Muscle layer of duodenum (tissue), 2 donors: ENCODE results near the gene PEAK3.

ENCODE experiments used
- H3K27ac ChIP-seq: one replicate; pipeline ENCODE4 v1.7.0; 2013; ENCODE audit warnings: mild to moderate bottlenecking, low read length
- H3K27me3 ChIP-seq: one replicate; pipeline ENCODE4 v1.7.0; 2013; ENCODE audit warnings: low read depth, mild to moderate bottlenecking, control low read depth, low read length
- H3K36me3 ChIP-seq, 2 donors: one replicate each; pipeline ENCODE4 v1.7.0; 2013; ENCODE audit warnings: low read length in 2 of 2, control low read depth in 1 of 2, mild to moderate bottlenecking in 1 of 2; ENCODE audit not compliant: insufficient read depth in 2 of 2, control insufficient read depth in 1 of 2
- H3K4me1 ChIP-seq, 2 donors: one replicate each; pipeline ENCODE4 v1.7.0; 2013; ENCODE audit warnings: low read length in 2 of 2, mild to moderate bottlenecking in 2 of 2, control low read depth in 1 of 2, moderate library complexity in 1 of 2; ENCODE audit not compliant: insufficient read depth in 2 of 2, control insufficient read depth in 1 of 2
- H3K4me3 ChIP-seq, 2 donors: one replicate each; pipeline ENCODE4 v1.7.0; 2013; ENCODE audit warnings: low read length in 2 of 2, low read depth in 1 of 2, mild to moderate bottlenecking in 1 of 2
- H3K9me3 ChIP-seq, 2 donors: one replicate each; pipeline ENCODE4 v1.7.0; 2013; ENCODE audit warnings: low read length in 2 of 2, control low read depth in 1 of 2, mild to moderate bottlenecking in 1 of 2; ENCODE audit not compliant: control insufficient read depth in 1 of 2
- donor health status: healthy.

PEAK3 gene, protein sequence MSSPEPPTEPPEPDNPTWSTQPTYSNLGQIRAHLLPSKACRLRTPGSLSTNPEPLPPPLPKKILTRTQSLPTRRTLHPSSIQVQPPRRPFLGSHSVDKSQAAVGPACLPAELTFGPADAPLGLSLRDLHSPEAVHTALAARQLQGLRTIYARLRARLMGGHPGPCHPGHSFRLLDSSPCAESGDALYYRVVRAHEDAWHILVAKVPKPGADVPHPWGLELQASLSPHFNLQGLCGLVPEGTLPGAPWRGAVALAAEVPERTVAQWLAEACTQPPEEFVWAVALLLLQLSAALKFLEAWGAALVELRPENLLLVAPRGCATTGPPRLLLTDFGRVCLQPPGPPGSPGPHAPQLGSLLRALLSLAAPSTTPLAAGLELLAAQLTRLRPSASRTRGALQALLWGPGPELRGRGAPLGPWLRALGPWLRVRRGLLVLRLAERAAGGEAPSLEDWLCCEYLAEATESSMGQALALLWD

DNA sequence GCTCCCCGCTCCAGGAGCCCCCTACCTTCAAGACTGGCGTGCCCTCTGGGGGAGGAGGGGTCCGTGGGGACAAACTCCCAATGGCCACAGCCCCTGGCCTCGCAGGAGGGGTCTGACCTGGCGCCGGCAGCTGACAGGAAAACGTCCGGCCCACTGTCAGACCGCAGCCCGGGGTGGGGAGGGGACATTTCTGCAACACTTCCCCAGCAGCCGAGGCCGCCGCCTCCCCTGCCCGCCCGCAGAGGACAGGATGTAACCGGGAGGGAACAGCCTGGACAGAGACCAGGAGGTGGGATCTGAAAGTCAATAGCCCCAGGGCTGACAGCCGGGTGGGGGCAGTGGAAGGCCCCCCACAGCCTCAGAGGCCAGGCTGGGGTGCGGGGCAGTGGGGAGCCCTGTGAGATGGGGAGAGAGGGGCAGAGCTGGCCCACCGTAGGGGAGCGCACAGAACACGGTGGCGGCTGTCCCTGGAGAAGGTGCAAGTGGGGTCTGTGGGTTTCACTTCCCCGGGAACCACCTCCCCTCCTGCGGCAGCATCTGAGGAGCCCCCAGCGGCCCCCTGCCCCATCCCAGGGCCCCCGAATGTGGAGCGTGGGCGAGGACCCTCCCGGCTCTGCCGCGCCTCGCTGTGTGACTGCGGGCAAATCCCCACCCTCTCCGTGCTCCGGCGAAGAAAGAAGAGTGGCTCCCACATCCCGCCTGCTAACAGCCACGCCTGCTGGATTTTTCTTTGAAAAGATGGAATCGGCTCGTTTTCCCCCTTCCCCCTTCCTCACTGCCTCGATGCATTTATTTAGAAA lies at the start of gene PEAK3:
Gene PEAK3 (minus strand): TSS at position 114 of the 800 bp plus-strand sequence. CDS start 1,244 bp downstream, outside the sequence.
- H3K9me3 ChIP-seq, result no peaks in the 10 kb centered on the region
- peaks cover 0 to 8% of the 10 kb centered on the region in 2 donors for H3K4me1 ChIP-seq
- H3K36me3 ChIP-seq, result no peaks in the 10 kb centered on the region
- H3K27ac ChIP-seq, result no peak within 1 kb of the TSS
- no peaks in the 10 kb centered on the region for H3K27me3 ChIP-seq
- H3K4me3 ChIP-seq, result peak within 1 kb of the TSS; percentile 16 to 46

DNA sequence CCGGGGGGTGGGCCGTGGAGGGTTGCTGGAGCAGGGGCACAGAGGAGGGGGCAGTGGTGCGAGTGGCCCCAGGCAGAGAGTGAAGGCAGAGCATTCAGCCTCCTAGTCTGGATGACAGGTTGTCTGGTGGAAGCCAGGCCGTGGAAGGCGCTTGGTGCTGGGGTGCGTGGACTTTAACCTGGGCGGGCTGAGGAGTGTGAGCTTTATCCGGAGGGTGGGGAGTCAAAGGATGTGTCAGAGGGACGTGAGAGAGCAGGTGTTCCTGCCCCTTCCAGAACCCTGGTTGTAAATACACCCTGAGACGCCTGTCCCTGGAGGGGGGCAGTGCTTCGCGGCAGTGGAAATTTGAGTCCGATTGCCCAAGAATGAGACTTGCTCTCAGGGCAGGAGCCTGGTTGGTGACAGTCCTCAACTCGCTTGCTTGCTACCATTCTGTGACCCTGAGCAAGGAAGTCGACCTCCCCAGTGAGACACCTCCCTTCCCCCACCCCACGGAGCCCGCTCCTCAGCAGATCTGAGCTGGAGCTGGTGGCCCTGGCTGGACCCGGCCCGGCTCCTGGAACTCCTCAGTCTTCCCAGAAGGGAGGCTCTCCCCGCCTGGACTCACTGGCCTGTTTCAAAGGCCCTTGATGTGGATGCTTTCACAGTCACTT lies 48.8 kb upstream of the PEAK3 start:
- peaks cover 3 to 68% of the 10 kb centered on the region in 2 donors for H3K4me1 ChIP-seq
- H3K27me3 ChIP-seq, result no peaks in the 10 kb centered on the region
- H3K27ac ChIP-seq, result peak overlapping the region; percentile 81
- H3K4me3 ChIP-seq, result no peak overlapping the region
- no peaks in the 10 kb centered on the region for H3K9me3 ChIP-seq
- H3K36me3 ChIP-seq, result no peaks in the 10 kb centered on the region

GRCh38 chr19:2330255-2330631 lies 48.3 kb upstream of the PEAK3 start:
- Histone ChIP-seq H3K27ac (no peak overlapping the region), H3K4me3 (no peak overlapping the region), H3K9me3 (no peaks in the 10 kb centered on the region), H3K4me1 (peaks cover 3 to 68% of the 10 kb centered on the region in 2 donors), H3K36me3 (peaks cover 0 to 3% of the 10 kb centered on the region in 2 donors), H3K27me3 (no peaks in the 10 kb centered on the region)

GRCh38 chr19:2329501-2329916 lies 47.5 kb upstream of the PEAK3 start:
- H3K27ac ChIP-seq, result peak overlapping the region; percentile 54
- peaks cover 3 to 68% of the 10 kb centered on the region in 2 donors for H3K4me1 ChIP-seq
- H3K4me3 ChIP-seq, result peak overlapping the region; percentile 86 to 96
- no peaks in the 10 kb centered on the region for H3K27me3 ChIP-seq
- H3K36me3 ChIP-seq, result peaks cover 0 to 5% of the 10 kb centered on the region in 2 donors
- no peaks in the 10 kb centered on the region for H3K9me3 ChIP-seq

GRCh38 chr19:2329149-2329478 lies 47.1 kb upstream of the PEAK3 start:
- Histone ChIP-seq H3K27ac (peak overlapping the region; percentile 54), H3K4me1 (peaks cover 3 to 65% of the 10 kb centered on the region in 2 donors)

GRCh38 chr19:2328401-2329148 lies 46.6 kb upstream of the PEAK3 start, which contains the start of the genes LSM7 and SPPL2B:
TSS of gene LSM7 (minus strand) at chr19:2328586. CDS start at chr19:2328566, 20 bp downstream.
TSS of gene SPPL2B (plus strand) at chr19:2328684. CDS start at chr19:2328710, 26 bp downstream.
- no peaks in the 10 kb centered on the region for H3K9me3 ChIP-seq
- H3K4me1 ChIP-seq, result peaks cover under 1 to 61% of the 10 kb centered on the region in 2 donors
- H3K27ac ChIP-seq, result peak within 1 kb of the TSS; percentile 63
- no peaks in the 10 kb centered on the region for H3K27me3 ChIP-seq
- H3K4me3 ChIP-seq, result peak within 1 kb of the TSS; percentile 86 to 96
- H3K36me3 ChIP-seq, result peaks cover 0 to 12% of the 10 kb centered on the region in 2 donors

More at GRCh38 chr19:2329149-2329478, 47.1 kb upstream of the PEAK3 start:
- H3K9me3 ChIP-seq, result no peaks in the 10 kb centered on the region
- peaks cover 0 to 8% of the 10 kb centered on the region in 2 donors for H3K36me3 ChIP-seq
- H3K4me3 ChIP-seq, result peak overlapping the region; percentile 86 to 96
- no peaks in the 10 kb centered on the region for H3K27me3 ChIP-seq

GRCh38 chr19:2327773-2328400 lies 45.9 kb upstream of the PEAK3 start:
- H3K27ac ChIP-seq, result peak overlapping the region; percentile 63
- peak overlapping the region; percentile 86 to 96 for H3K4me3 ChIP-seq
- H3K36me3 ChIP-seq, result peaks cover 0 to 18% of the 10 kb centered on the region in 2 donors
- H3K9me3 ChIP-seq, result no peaks in the 10 kb centered on the region
- peaks cover 0 to 54% of the 10 kb centered on the region in 2 donors for H3K4me1 ChIP-seq
- H3K27me3 ChIP-seq, result no peaks in the 10 kb centered on the region

DNA sequence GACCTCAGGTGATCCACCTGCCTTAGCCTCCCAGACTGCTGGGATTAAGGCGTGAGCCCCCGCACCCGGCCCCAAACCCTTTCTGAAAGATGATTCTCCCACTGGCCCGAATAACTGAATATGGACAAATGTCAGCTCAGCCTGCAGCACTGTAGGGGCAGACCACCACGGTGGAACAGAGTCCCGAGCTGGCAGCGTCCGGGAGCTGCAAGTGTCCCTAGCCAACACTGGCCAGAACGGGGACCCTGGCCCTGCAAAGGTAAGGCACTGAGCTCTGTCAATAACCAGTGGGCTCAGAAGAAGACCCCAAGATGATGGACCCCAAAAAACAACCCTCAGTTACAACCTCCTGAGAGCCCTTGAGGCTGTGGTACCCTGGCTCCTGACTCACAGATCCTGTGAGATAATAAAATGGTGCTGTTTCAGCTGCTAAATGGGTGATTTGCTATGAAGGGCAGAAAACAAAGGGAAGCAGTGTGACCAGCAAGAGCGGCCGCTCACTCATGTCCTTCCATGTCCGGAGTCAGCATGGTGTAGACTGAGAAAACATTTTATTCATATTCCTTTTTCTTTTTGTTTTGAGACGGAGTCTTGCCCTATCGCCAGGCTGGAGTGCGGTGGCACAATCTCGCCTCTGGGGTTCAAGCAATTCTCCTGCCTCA lies 44.9 kb upstream of the PEAK3 start:
- H3K9me3 ChIP-seq, result no peaks in the 10 kb centered on the region
- H3K36me3 ChIP-seq, result peaks cover 0 to 24% of the 10 kb centered on the region in 2 donors
- no peaks in the 10 kb centered on the region for H3K27me3 ChIP-seq
- H3K4me1 ChIP-seq, result peaks cover 0 to 44% of the 10 kb centered on the region in 2 donors
- no peak overlapping the region for H3K27ac ChIP-seq
- H3K4me3 ChIP-seq, result peak overlapping the region in 1 of 2 donors; percentile 96

- no peak overlapping the region for H3K4me3 ChIP-seq
- no peak overlapping the region for H3K27ac ChIP-seq
Measured at GRCh38 chr19:2325281-2326046, 43.5 kb upstream of the PEAK3 start.

More at GRCh38 chr19:2325281-2326046, 43.5 kb upstream of the PEAK3 start:
- Histone ChIP-seq H3K36me3 (peaks cover 0 to 24% of the 10 kb centered on the region in 2 donors), H3K9me3 (no peaks in the 10 kb centered on the region), H3K4me1 (peaks cover 0 to 30% of the 10 kb centered on the region in 2 donors), H3K27me3 (no peaks in the 10 kb centered on the region)
